HCT116 (cell line): Measurements from ENCODE around the gene RECK. TPM values are rescaled to one million over a fixed set of nuclear protein-coding genes. Genes with fewer than 3 reads are reported as not detected.

Experiments used
- ATAC-seq: fragments of 200-7000 bp; cut with Tn5 transposase; 2 replicates; pipeline ENCODE4 v1.9.1; 2020; ENCODE audit warnings: mild to moderate bottlenecking, moderate library complexity
- BruUV-seq: library from RNA; stranded (reverse); fragments of 400-500 nt; replicated peaks from 2 replicates; lab custom pipeline; 2021; lab: Mats Ljungman, UMichigan
- CTCF ChIA-PET: fragments of 300-600 bp; sonication (Branson Sonifier 250); formaldehyde crosslinking; loops from one replicate; lab custom pipeline; 2021; ENCODE audit warnings: antibody characterized with exemption; lab: Charles Lee
- POLR2A ChIA-PET: fragments of 300-600, 350-600 bp; sonication (Branson Sonifier 250); formaldehyde crosslinking; loops from one replicate; lab custom pipeline; 2021; ENCODE audit warnings: antibody characterized with exemption; lab: Charles Lee
- RAD21 ChIA-PET, 2 experiments: fragments of 300-600 bp; sonication (Branson Sonifier 250); formaldehyde crosslinking; loops; one replicate each; lab custom pipeline; 2023; ENCODE audit warnings: low total read pairs in 2 of 2; ENCODE audit not compliant: uncharacterized antibody in 2 of 2, unreplicated experiment in 2 of 2, low non-redundant PET in 1 of 2; lab: Charles Lee
- DNase-seq: peaks from one replicate; pipeline ENCODE4 v3.0.0-alpha.2; 2010; ENCODE audit warnings: low read depth, low spot score
- H2AFZ ChIP-seq: fragments of 200-600 bp; shearing (Covaris generic), sonication (generic); 2 replicates; pipeline ENCODE4 v1.6.1; 2017; ENCODE audit warnings: low read depth, mixed run types, mixed read lengths, antibody characterized with exemption, low read length; ENCODE audit not compliant: poor library complexity, severe bottlenecking
- H3K27ac ChIP-seq: 2 replicates; pipeline ENCODE4 v1.5.1; 2012; ENCODE audit warnings: low read depth, low read length
- H3K27me3 ChIP-seq: fragments of 200-600 bp; sonication (generic); 2 replicates; pipeline ENCODE4 v1.6.1; 2016; ENCODE audit warnings: mixed run types, low read length, mixed read lengths; ENCODE audit not compliant: insufficient read depth
- H3K36me3 ChIP-seq, 2 experiments: fragments of 200-500 bp in 1 of 2; fragments of 200-600 bp in 1 of 2; sonication (Bioruptor generic) in 1 of 2; sonication (generic) in 1 of 2; 2 replicates each; pipeline versions ENCODE4 v1.5.1 to v1.6.1; 2014 to 2016; ENCODE audit warnings: low read length in 2 of 2, inconsistent platforms in 1 of 2, mixed read lengths in 1 of 2, mixed run types in 1 of 2; ENCODE audit not compliant: insufficient read depth in 2 of 2, control insufficient read depth in 1 of 2
- H3K4me1 ChIP-seq, 2 experiments: fragments of 200-600 bp in 1 of 2; sonication (generic) in 1 of 2; 2 replicates each; pipeline versions ENCODE4 v1.5.1 to v1.6.1; 2012 to 2017; ENCODE audit warnings: low read length in 2 of 2, inconsistent platforms in 1 of 2, mild to moderate bottlenecking in 1 of 2, mixed read lengths in 1 of 2, mixed run types in 1 of 2, moderate library complexity in 1 of 2; ENCODE audit not compliant: insufficient read depth in 2 of 2, control insufficient read depth in 1 of 2
- H3K4me2 ChIP-seq: fragments of 200-600 bp; sonication (generic); 2 replicates; pipeline ENCODE4 v1.6.1; 2017; ENCODE audit warnings: mixed run types, low read length, mixed read lengths
- H3K4me3 ChIP-seq, 2 experiments: fragments of 200-600 bp in 1 of 2; sonication (generic) in 1 of 2; replicated peaks in 1 of 2; 2 replicates each; pipeline ENCODE4 v1.5.1; 2011 to 2016; ENCODE audit warnings: low read length in 2 of 2, control low read depth in 1 of 2, low read depth in 1 of 2, mild to moderate bottlenecking in 1 of 2, mixed read lengths in 1 of 2, mixed run types in 1 of 2
- H3K79me2 ChIP-seq: fragments of 200-600 bp; sonication (generic); 2 replicates; pipeline ENCODE4 v1.6.1; 2017; ENCODE audit warnings: mild to moderate bottlenecking, mixed run types, low read length, moderate library complexity, mixed read lengths; ENCODE audit not compliant: insufficient read depth
- H3K9ac ChIP-seq: fragments of 200-600 bp; sonication (generic); 2 replicates; pipeline ENCODE4 v1.6.1; 2016; ENCODE audit warnings: low read length, mixed read lengths
- H3K9me2 ChIP-seq: fragments of 200-600 bp; sonication (generic), shearing (Covaris generic); 2 replicates; pipeline ENCODE4 v1.6.1; 2017; ENCODE audit warnings: mixed run types, mild to moderate bottlenecking, moderate library complexity; ENCODE audit not compliant: insufficient read depth
- H3K9me3 ChIP-seq, 2 experiments: fragments of 200-500 bp in 1 of 2; fragments of 200-600 bp in 1 of 2; sonication (Bioruptor generic) in 1 of 2; sonication (generic) in 1 of 2; 2 replicates each; pipeline ENCODE4 v1.6.1; 2014 to 2017; ENCODE audit warnings: low read length in 2 of 2, mixed read lengths in 2 of 2, inconsistent platforms in 1 of 2, low read depth in 1 of 2, mild to moderate bottlenecking in 1 of 2, mixed run types in 1 of 2, moderate library complexity in 1 of 2; ENCODE audit not compliant: control insufficient read depth in 1 of 2, insufficient read depth in 1 of 2
- H4K20me1 ChIP-seq: fragments of 200-600 bp; sonication (generic), shearing (Covaris generic); 2 replicates; pipeline ENCODE4 v1.6.1; 2017; ENCODE audit warnings: mixed run types, mild to moderate bottlenecking, moderate library complexity; ENCODE audit not compliant: insufficient read depth
- EGR1 ChIP-seq: IDR thresholded peaks from 2 replicates; pipeline ENCODE4 v1.6.1; 2012; ENCODE audit warnings: low read depth
- REST ChIP-seq: IDR thresholded peaks from 2 replicates; pipeline ENCODE4 v1.6.1; 2012; ENCODE audit warnings: low read depth
- SIN3A ChIP-seq: IDR thresholded peaks from 2 replicates; pipeline ENCODE4 v1.6.1; 2012; ENCODE audit warnings: low read depth
- SRF ChIP-seq: IDR thresholded peaks from 2 replicates; pipeline ENCODE4 v1.6.1; 2012; ENCODE audit warnings: low read depth
- ZBTB33 ChIP-seq: IDR thresholded peaks from 2 replicates; pipeline ENCODE4 v1.6.1; 2011; ENCODE audit warnings: mild to moderate bottlenecking, low read length, moderate library complexity; ENCODE audit not compliant: insufficient replicate concordance; ENCODE audit errors: extremely low read depth
- intact Hi-C: fragments of 100-400 bp; cut with micrococcal nuclease; formaldehyde crosslinking; loops from 2 replicates; pipeline ENCODE4 v1.10.0; 2022
- total RNA-seq: library from RNA; stranded (reverse); gene quantifications from one replicate; pipeline ENCODE4 v1.2.1, GENCODE V29; 2021; ENCODE audit not compliant: unreplicated experiment

The RECK gene
- total RNA-seq, 1 experiment from 2014 or later, result 3.8 TPM

- intact Hi-C loops, result no loop called here
- CTCF ChIA-PET, result interaction anchor here (5.1 kb wide), 1 partner anchor 18 kb away, joined by 38 read pairs; no protein-coding TSS in a partner anchor
Observed at GRCh38 chr9:36006549-36007315, 30.0 kb upstream of the RECK start.

More at GRCh38 chr9:36006549-36007315, 30.0 kb upstream of the RECK start:
- H3K4me1 ChIP-seq, result peaks cover 0 to 9% of the 10 kb centered on the region in 2 experiments; a peak in 2 of 4 replicates
- H3K9me3 ChIP-seq, result peaks cover 0 to 7% of the 10 kb centered on the region in 2 experiments; a peak in 1 of 4 replicates
- ChIA-PET RAD21 (no interaction called here), POLR2A (no interaction called here)
- no peak overlapping the region for H3K27ac ChIP-seq
- no peak for TF ChIP-seq SRF
- TF ChIP-seq EGR1, result no peak
- TF ChIP-seq ZBTB33, result no peak
- no peak for TF ChIP-seq REST
- TF ChIP-seq SIN3A, result no peak
- no peaks in the 10 kb centered on the region for H3K79me2 ChIP-seq
- H3K9ac ChIP-seq, result no peak overlapping the region
- H3K36me3 ChIP-seq, result no peaks in the 10 kb centered on the region
- ATAC-seq (no peak), DNase-seq (no peak)
- H3K4me3 ChIP-seq, result no peak overlapping the region
- no peak overlapping the region for H2AFZ ChIP-seq
- BruUV-seq, result no TSS peak
- H3K9me2 ChIP-seq, result no peaks in the 10 kb centered on the region
- H4K20me1 ChIP-seq, result no peaks in the 10 kb centered on the region
- no peak overlapping the region for H3K4me2 ChIP-seq
- no peaks in the 10 kb centered on the region; the same call in 1 of the 2 replicates for H3K27me3 ChIP-seq
